PFSK-1 (cell line): ENCODE results near the gene LHX2.

Experiments
- POLR2AphosphoS5 ChIP-seq: IDR thresholded peaks from 2 replicates; pipeline ENCODE4 v1.6.1; 2012; ENCODE audit warnings: low read depth, mild to moderate bottlenecking, control low read depth, low read length, moderate library complexity
- REST ChIP-seq, 2 experiments: IDR thresholded peaks; 2 replicates each; pipeline versions ENCODE4 v1.6.1 to v1.8.0; 2011 to 2012; ENCODE audit warnings: low read depth in 2 of 2, low read length in 2 of 2, control low read depth in 1 of 2, inconsistent platforms in 1 of 2, mild to moderate bottlenecking in 1 of 2, moderate library complexity in 1 of 2; ENCODE audit not compliant: insufficient read depth in 1 of 2
- SIN3A ChIP-seq: IDR thresholded peaks from 2 replicates; pipeline ENCODE4 v1.6.1; 2012; ENCODE audit warnings: mild to moderate bottlenecking, low read length, moderate library complexity, borderline replicate concordance; ENCODE audit not compliant: insufficient read depth

- TF ChIP-seq POLR2AphosphoS5: no peak
- TF ChIP-seq SIN3A: no peak
- no peak for TF ChIP-seq REST (IDR thresholded peaks at IDR 0.05; ENCODE audit: insufficient read depth in 1 of 2, low read depth in 2 of 2, low read length in 2 of 2)
These were observed 28.8 kb downstream of the LHX2 start for GRCh38 chr9:124040186-124040931.
